Measurements from ENCODE around the gene HOXA6. TPM values are rescaled to one million over a fixed set of nuclear protein-coding genes. Genes with fewer than 3 reads are reported as not detected.
A peak's percentile ranks its signal among the peaks of the same experiment; 100 is the strongest.

HOXA6 gene
- total and polyA plus RNA-seq, 2 donors (not counting 1 experiment from before 2014, with no cell fraction given) = 0.18 to 0.49 TPM

DNA sequence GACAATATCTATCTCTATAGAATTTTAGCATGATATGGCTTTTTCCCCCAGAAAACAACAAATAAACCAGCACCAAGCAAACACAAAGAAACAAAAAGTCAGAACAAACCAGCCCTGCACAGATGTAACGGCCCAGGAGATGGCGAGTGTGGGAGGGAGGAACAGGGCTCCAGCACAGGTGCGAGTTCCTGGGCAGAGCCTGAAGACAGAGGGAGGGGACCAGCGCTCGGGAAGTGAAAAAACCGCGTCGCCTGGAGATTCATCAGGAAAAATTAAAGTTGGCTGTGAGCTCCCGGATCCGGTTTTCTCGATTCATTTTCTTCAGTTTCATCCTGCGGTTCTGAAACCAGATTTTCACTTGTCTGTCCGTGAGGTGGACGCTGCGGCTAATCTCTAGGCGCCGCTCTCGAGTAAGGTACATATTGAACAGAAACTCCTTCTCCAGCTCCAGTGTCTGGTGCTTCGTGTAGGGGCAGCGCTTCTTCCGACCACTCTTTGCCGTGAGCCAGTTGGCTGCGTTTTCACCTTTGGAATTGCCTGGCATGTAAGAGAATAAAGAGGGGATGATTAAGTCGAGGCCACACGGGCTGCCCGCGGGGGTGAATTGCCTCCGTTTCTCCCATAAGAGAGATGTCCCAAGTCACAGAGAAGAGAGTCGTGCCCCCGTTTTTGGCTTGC is 24.2 kb upstream of the HOXA6 start:
- ATAC-seq (ENCODE audit: low read depth) (no peak), DNase-seq (peak; percentile 49)
- H3K4me1 Mint-ChIP-seq = peaks cover 19% of the 10 kb centered on the region
- Histone ChIP-seq H4K20me1 (ENCODE audit: control insufficient read depth, insufficient read depth, low read length, poor library complexity, severe bottlenecking) (peaks cover 8% of the 10 kb centered on the region), H3K27ac (ENCODE audit: low read length in 2 of 2) (no peak overlapping the region), H3K36me3 (replicated peaks in 1 of 2; ENCODE audit: control extremely low read depth in 1 of 2, control insufficient read depth in 1 of 2, extremely low read depth in 1 of 2, insufficient read depth in 2 of 2, low read length in 1 of 2) (no peaks in the 10 kb centered on the region), H3K9me3 (ENCODE audit: control extremely low read depth in 1 of 3, control insufficient read depth in 2 of 3, insufficient read depth in 1 of 3, low read length in 2 of 3) (peaks cover 0 to 74% (median 19%) of the 10 kb centered on the region in 3 donors), H3K27me3 (replicated peaks in 1 of 4; ENCODE audit: control extremely low read depth in 1 of 4, control insufficient read depth in 3 of 4, insufficient read depth in 4 of 4, low read length in 3 of 4) (peaks cover 0 to 96% (median 81%) of the 10 kb centered on the region in 4 experiments), H3K4me3 (ENCODE audit: control extremely low read depth in 1 of 5, extremely low read depth in 1 of 5, insufficient read depth in 1 of 5, low read depth in 2 of 5, low read length in 4 of 5) (no peak overlapping the region), H2AFZ (ENCODE audit: insufficient read depth, low read depth, low read length, poor library complexity, severe bottlenecking) (no peak overlapping the region), H3K4me1 (ENCODE audit: control insufficient read depth in 2 of 2, insufficient read depth in 2 of 2, low read length in 2 of 2) (peaks cover 41 to 68% of the 10 kb centered on the region in 2 donors), H3K4me2 (replicated peaks; ENCODE audit: low read depth, low read length, poor library complexity, severe bottlenecking) (no peak overlapping the region), H3K79me2 (ENCODE audit: control insufficient read depth, insufficient read depth, low read length) (no peaks in the 10 kb centered on the region), H3K9ac (ENCODE audit: low read length) (no peak overlapping the region)
- H3K9me3 Mint-ChIP-seq (ENCODE audit: insufficient read depth) = no peaks in the 10 kb centered on the region
- H3K27ac Mint-ChIP-seq = peak overlapping the region; percentile 77
- peaks cover 61% of the 10 kb centered on the region for H3K27me3 Mint-ChIP-seq
- H3K4me3 Mint-ChIP-seq = peak overlapping the region; percentile 44
- WGBS (ENCODE audit: insufficient coverage) = 6% methylated on average over 27 of the region's 30 CpGs
- TF ChIP-seq, protein P1, sequence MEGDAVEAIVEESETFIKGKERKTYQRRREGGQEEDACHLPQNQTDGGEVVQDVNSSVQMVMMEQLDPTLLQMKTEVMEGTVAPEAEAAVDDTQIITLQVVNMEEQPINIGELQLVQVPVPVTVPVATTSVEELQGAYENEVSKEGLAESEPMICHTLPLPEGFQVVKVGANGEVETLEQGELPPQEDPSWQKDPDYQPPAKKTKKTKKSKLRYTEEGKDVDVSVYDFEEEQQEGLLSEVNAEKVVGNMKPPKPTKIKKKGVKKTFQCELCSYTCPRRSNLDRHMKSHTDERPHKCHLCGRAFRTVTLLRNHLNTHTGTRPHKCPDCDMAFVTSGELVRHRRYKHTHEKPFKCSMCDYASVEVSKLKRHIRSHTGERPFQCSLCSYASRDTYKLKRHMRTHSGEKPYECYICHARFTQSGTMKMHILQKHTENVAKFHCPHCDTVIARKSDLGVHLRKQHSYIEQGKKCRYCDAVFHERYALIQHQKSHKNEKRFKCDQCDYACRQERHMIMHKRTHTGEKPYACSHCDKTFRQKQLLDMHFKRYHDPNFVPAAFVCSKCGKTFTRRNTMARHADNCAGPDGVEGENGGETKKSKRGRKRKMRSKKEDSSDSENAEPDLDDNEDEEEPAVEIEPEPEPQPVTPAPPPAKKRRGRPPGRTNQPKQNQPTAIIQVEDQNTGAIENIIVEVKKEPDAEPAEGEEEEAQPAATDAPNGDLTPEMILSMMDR (IDR thresholded peaks at IDR 0.05) = no peak
- TF ChIP-seq EZH2 (IDR thresholded peaks at IDR 0.05; ENCODE audit: borderline replicate concordance, insufficient read depth, low read depth, low read length, poor library complexity, severe bottlenecking) = no peak
- CTCF ChIA-PET = interaction anchor here (1.0 to 2.8 kb wide), 5 partner anchors 11 to 27 kb away, joined by 3 to 10 read pairs (median 3); no protein-coding TSS in a partner anchor
- POLR2A ChIA-PET = no interaction called here
- intact Hi-C loops (cut with micrococcal nuclease) = no loop called here

DNA sequence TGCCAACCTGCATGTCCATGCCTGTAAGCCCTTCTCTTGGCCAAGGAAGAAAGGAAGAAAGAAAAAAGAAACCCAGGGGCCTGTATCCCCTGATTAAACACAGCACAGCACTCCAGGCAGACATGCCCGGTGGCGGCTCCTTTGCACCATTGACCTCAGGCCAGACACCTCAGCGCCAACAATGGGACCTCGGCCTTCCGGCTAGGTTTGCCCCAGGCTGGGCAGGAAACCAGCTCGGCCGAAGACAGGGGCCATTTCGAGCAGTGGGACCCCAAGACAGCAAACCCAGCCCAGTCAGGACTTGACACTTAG is 23.7 kb upstream of the HOXA6 start:
- Histone ChIP-seq H3K4me3 (ENCODE audit: control extremely low read depth in 1 of 5, extremely low read depth in 1 of 5, insufficient read depth in 1 of 5, low read depth in 2 of 5, low read length in 4 of 5) (no peak overlapping the region), H3K36me3 (replicated peaks in 1 of 2; ENCODE audit: control extremely low read depth in 1 of 2, control insufficient read depth in 1 of 2, extremely low read depth in 1 of 2, insufficient read depth in 2 of 2, low read length in 1 of 2) (no peaks in the 10 kb centered on the region), H3K79me2 (ENCODE audit: control insufficient read depth, insufficient read depth, low read length) (no peaks in the 10 kb centered on the region), H2AFZ (ENCODE audit: insufficient read depth, low read depth, low read length, poor library complexity, severe bottlenecking) (no peak overlapping the region), H3K9ac (ENCODE audit: low read length) (no peak overlapping the region), H3K9me3 (ENCODE audit: control extremely low read depth in 1 of 3, control insufficient read depth in 2 of 3, insufficient read depth in 1 of 3, low read length in 2 of 3) (peaks cover 0 to 79% (median 21%) of the 10 kb centered on the region in 3 donors), H3K27me3 (replicated peaks in 1 of 4; ENCODE audit: control extremely low read depth in 1 of 4, control insufficient read depth in 3 of 4, insufficient read depth in 4 of 4, low read length in 3 of 4) (peaks cover 0 to 96% (median 82%) of the 10 kb centered on the region in 4 experiments), H3K4me1 (ENCODE audit: control insufficient read depth in 2 of 2, insufficient read depth in 2 of 2, low read length in 2 of 2) (peaks cover 46 to 72% of the 10 kb centered on the region in 2 donors), H4K20me1 (ENCODE audit: control insufficient read depth, insufficient read depth, low read length, poor library complexity, severe bottlenecking) (peaks cover 8% of the 10 kb centered on the region), H3K4me2 (replicated peaks; ENCODE audit: low read depth, low read length, poor library complexity, severe bottlenecking) (no peak overlapping the region), H3K27ac (ENCODE audit: low read length in 2 of 2) (no peak overlapping the region)
- DNase-seq (no peak), ATAC-seq (ENCODE audit: low read depth) (no peak)
- POLR2A ChIA-PET = no interaction called here
- Mint-ChIP-seq H3K27ac (peak overlapping the region; percentile 77), H3K4me3 (no peak overlapping the region), H3K27me3 (peaks cover 57% of the 10 kb centered on the region), H3K9me3 (ENCODE audit: insufficient read depth) (no peaks in the 10 kb centered on the region), H3K4me1 (peaks cover 19% of the 10 kb centered on the region)
- WGBS (ENCODE audit: insufficient coverage) = 26% methylated on average over 6 of the region's 8 CpGs
- CTCF ChIA-PET = interaction anchor here (1.0 to 2.8 kb wide), 5 partner anchors 10 to 27 kb away, joined by 3 to 10 read pairs (median 3); no protein-coding TSS in a partner anchor
- intact Hi-C loops (cut with micrococcal nuclease) = no loop called here
- no peak for TF ChIP-seq EZH2 (IDR thresholded peaks at IDR 0.05; ENCODE audit: borderline replicate concordance, insufficient read depth, low read depth, low read length, poor library complexity, severe bottlenecking)
- TF ChIP-seq, protein P1 (IDR thresholded peaks at IDR 0.05) = no peak

All from B cell (primary cell).